Neutrophil (primary cell): ENCODE results near the gene PCYT1A.

Experiments used
- H3K27ac ChIP-seq: fragments of 200-600 bp; sonication (generic); 2 replicates; pipeline ENCODE4 v1.5.1; 2016; ENCODE audit warnings: mild to moderate bottlenecking, moderate library complexity
- H3K27me3 ChIP-seq: fragments of 200-600 bp; sonication (generic); 2 replicates; pipeline ENCODE4 v1.6.0; 2016; ENCODE audit warnings: mild to moderate bottlenecking
- H3K36me3 ChIP-seq: fragments of 200-600 bp; sonication (generic); 2 replicates; pipeline ENCODE4 v1.5.1; 2017
- H3K4me1 ChIP-seq, 2 experiments: fragments of 200-600 bp in 1 of 2; sonication (generic) in 1 of 2; 1 replicate in 1 of 2; 2 replicates in 1 of 2; pipeline versions ENCODE4 v1.5.1 to v1.6.1; 2013 to 2016; ENCODE audit warnings: low read depth in 1 of 2, low read length in 1 of 2, mild to moderate bottlenecking in 1 of 2, moderate library complexity in 1 of 2; ENCODE audit not compliant: control insufficient read depth in 1 of 2, insufficient read depth in 1 of 2
- H3K4me3 ChIP-seq, 2 experiments: fragments of 200-600 bp in 1 of 2; sonication (generic) in 1 of 2; 1 replicate in 1 of 2; 2 replicates in 1 of 2; pipeline ENCODE4 v1.5.1; 2013 to 2016; ENCODE audit warnings: low read depth in 1 of 2, low read length in 1 of 2, mild to moderate bottlenecking in 1 of 2, moderate library complexity in 1 of 2
- H3K9me3 ChIP-seq: fragments of 200-600 bp; sonication (generic); 2 replicates; pipeline ENCODE4 v1.5.1; 2016
- TF ChIP-seq, protein P1 (sequence below): fragments of 200-600 bp; sonication (generic); IDR thresholded peaks from 2 replicates; pipeline ENCODE4 v1.5.1; 2016; ENCODE audit warnings: antibody characterized with exemption

The PCYT1A gene

DNA sequence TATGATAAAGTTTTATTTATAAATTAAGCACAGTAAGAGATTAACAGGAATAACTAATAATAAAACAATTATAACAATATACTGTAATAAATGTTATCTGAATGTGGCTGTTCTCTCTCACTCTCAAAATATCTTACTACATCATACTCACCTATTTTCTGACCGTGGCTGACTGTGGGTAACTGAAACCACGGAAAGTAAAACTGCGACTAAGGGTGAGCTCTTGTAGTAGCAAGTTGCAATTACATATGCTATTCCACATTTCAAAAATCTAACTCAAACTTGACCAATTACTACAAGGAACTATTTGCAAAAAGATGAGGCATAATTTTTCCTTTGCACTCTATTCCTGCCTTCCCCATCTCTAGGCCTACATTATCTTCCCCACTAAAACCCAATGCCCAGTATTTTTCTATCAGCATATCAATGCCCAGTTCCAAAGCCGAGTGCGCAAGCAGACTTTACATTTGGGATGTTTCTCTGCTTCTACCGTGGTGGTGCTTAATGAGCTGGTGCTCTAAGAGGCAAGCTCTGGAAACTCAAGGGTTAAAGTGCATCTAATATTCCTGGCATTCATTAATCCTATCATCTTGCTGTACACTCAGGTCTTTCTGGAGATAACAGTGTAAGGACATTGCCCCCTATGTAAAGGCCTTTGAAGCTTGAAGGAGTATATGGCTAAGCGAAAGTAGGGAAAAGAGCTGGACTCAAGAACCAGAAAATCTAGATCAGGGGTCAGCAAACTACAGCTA lies 6.7 kb downstream of the PCYT1A start:
- H3K27me3 ChIP-seq, result no peaks in the 10 kb centered on the region
- H3K4me1 ChIP-seq, result peaks cover 46 to 59% of the 10 kb centered on the region in 2 experiments
- H3K36me3 ChIP-seq, result peaks cover 8% of the 10 kb centered on the region
- H3K9me3 ChIP-seq, result no peaks in the 10 kb centered on the region
- H3K27ac ChIP-seq, result peak overlapping the region; percentile 44
- TF ChIP-seq, protein P1, sequence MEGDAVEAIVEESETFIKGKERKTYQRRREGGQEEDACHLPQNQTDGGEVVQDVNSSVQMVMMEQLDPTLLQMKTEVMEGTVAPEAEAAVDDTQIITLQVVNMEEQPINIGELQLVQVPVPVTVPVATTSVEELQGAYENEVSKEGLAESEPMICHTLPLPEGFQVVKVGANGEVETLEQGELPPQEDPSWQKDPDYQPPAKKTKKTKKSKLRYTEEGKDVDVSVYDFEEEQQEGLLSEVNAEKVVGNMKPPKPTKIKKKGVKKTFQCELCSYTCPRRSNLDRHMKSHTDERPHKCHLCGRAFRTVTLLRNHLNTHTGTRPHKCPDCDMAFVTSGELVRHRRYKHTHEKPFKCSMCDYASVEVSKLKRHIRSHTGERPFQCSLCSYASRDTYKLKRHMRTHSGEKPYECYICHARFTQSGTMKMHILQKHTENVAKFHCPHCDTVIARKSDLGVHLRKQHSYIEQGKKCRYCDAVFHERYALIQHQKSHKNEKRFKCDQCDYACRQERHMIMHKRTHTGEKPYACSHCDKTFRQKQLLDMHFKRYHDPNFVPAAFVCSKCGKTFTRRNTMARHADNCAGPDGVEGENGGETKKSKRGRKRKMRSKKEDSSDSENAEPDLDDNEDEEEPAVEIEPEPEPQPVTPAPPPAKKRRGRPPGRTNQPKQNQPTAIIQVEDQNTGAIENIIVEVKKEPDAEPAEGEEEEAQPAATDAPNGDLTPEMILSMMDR, result no peak
- no peak overlapping the region for H3K4me3 ChIP-seq

DNA sequence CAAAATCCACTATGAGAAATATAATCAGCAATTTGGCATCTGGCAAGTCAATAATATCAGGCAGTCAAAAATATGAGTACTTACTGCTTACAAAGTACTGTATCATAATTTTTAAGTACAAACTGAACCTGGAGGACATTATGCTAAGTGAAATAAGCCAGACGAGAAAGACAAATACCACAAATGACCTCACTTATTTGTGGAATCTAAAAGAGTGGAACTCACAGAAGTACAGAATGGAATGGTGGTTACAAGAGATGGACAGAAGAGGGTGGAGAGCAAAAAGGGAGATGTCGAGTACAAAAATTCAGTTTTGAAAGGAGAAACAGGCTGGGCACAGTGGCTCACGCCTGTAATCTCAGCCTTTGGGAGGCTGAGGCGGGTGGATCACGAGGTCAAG lies 12.4 kb downstream of the PCYT1A start:
- peaks cover 26 to 29% of the 10 kb centered on the region in 2 experiments for H3K4me1 ChIP-seq
- peaks cover 29% of the 10 kb centered on the region for H3K36me3 ChIP-seq
- H3K27ac ChIP-seq, result no peak overlapping the region
- no peak overlapping the region for H3K4me3 ChIP-seq
- no peaks in the 10 kb centered on the region for H3K9me3 ChIP-seq
- no peaks in the 10 kb centered on the region for H3K27me3 ChIP-seq
- TF ChIP-seq, protein P1, result no peak

DNA sequence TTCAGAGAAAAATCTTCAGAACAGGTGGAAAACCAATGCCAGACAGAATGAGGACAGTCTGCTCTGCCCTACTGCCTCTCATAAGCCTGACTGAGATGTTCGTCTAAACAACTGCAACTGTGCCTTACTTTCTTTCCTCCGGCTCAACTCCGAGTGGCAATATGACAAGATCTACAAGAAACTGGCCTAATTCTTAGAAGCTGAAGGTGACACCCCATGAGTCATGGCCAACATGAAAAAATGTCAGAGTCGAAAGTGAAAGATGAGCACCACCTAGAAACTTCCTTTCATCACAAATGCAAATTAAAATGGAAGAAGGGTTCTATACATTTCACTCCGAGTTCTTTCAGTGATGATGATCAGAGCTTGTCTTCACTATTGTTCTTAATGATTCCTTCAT lies 12.9 kb downstream of the PCYT1A start:
- H3K4me1 ChIP-seq, result peaks cover 20 to 24% of the 10 kb centered on the region in 2 experiments
- peaks cover 33% of the 10 kb centered on the region for H3K36me3 ChIP-seq
- no peak overlapping the region for H3K4me3 ChIP-seq
- no peaks in the 10 kb centered on the region for H3K9me3 ChIP-seq
- H3K27ac ChIP-seq, result no peak overlapping the region
- TF ChIP-seq, protein P1, result no peak
- no peaks in the 10 kb centered on the region for H3K27me3 ChIP-seq

DNA sequence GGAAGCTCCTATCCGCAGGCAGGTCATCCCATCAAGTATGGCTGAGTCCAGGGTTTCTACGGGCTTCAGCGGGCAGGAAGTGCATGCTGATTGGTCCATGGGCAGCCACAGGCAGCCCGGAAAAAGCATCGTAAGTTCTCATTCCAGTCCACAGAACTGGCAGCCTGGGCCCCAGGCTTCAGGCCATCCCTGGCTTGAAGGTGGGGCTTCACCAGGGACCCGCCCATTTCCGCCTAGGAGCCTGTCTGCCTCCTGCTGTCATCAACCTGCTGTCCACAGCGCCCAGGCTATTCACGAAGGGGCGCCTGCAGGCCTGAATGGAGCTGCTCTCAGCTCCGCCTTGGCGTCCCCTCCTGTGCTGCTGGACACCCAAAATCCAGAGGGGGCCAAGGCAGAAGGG lies 13.9 kb downstream of the PCYT1A start:
- H3K27ac ChIP-seq, result no peak overlapping the region
- TF ChIP-seq, protein P1, result no peak
- H3K4me3 ChIP-seq, result no peak overlapping the region
- H3K4me1 ChIP-seq, result peaks cover 11 to 15% of the 10 kb centered on the region in 2 experiments
- H3K9me3 ChIP-seq, result no peaks in the 10 kb centered on the region
- H3K36me3 ChIP-seq, result peaks cover 39% of the 10 kb centered on the region
- H3K27me3 ChIP-seq, result no peaks in the 10 kb centered on the region

DNA sequence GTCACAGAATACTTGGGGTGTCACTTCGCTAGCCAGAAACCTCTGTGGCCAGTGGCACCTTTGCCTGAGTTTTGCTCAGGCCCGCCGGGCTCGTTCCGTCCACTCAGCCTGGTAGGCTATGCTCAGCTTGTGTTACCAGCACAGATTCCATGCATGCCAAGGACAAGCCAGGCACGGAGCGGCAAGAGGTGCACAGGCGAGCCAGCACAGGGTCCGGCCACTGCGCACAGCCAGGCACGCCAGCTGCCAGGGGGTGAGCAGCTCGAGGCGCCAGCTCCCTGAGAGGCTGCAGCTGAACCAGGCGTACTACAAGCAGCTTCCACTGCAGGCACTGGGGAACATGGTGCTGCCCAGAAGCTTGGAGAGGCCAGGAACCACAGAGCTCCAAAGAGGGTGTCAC lies 14.7 kb downstream of the PCYT1A start:
- H3K36me3 ChIP-seq, result peaks cover 46% of the 10 kb centered on the region
- peaks cover 3 to 6% of the 10 kb centered on the region in 2 experiments for H3K4me1 ChIP-seq
- TF ChIP-seq, protein P1, result no peak
- no peaks in the 10 kb centered on the region for H3K27me3 ChIP-seq
- no peak overlapping the region for H3K4me3 ChIP-seq
- H3K27ac ChIP-seq, result no peak overlapping the region
- H3K9me3 ChIP-seq, result no peaks in the 10 kb centered on the region
